Non-pigmented ciliary epithelial cell (primary cell): ENCODE data around the gene CNPY4.

Source experiments
- DNase-seq: peaks from one replicate; pipeline ENCODE4 v3.0.0-alpha.2; 2010; ENCODE audit warnings: low read depth

Gene CNPY4

GRCh38 chr7:100148559-100149328, 29.3 kb downstream of the CNPY4 start, which contains the start of gene LAMTOR4:
LAMTOR4 (plus strand) TSS chr7:100148918; CDS start chr7:100148973, 55 bp downstream.
- DNase-seq, result peak; percentile 95

GRCh38 chr7:100152404-100152803, 33.0 kb downstream of the CNPY4 start:
- no peak for DNase-seq

- no peak for DNase-seq
These were observed 33.7 kb downstream of the CNPY4 start for GRCh38 chr7:100152937-100153666.

- no peak for DNase-seq
These were observed 34.5 kb downstream of the CNPY4 start for GRCh38 chr7:100153708-100154535.

GRCh38 chr7:100154651-100155491, 35.4 kb downstream of the CNPY4 start:
- no peak for DNase-seq

- no peak for DNase-seq
These were observed 36.3 kb downstream of the CNPY4 start for GRCh38 chr7:100155553-100156317.

- DNase-seq, result no peak
These were observed 37.1 kb downstream of the CNPY4 start for GRCh38 chr7:100156331-100157068.

- DNase-seq, result no peak
These were observed 37.6 kb downstream of the CNPY4 start for GRCh38 chr7:100157069-100157333.

GRCh38 chr7:100157334-100158228, 38.1 kb downstream of the CNPY4 start:
- no peak for DNase-seq

- no peak for DNase-seq
These were observed 39.0 kb downstream of the CNPY4 start, which contains the start of gene TRAPPC14 for GRCh38 chr7:100158229-100159098. TRAPPC14 (minus strand) TSS chr7:100158723; CDS start chr7:100158499, 224 bp downstream.

GRCh38 chr7:100159099-100159623, 39.7 kb downstream of the CNPY4 start:
- DNase-seq, result no peak

- DNase-seq, result no peak
These were observed 40.6 kb downstream of the CNPY4 start for GRCh38 chr7:100160067-100160466.

GRCh38 chr7:100163006-100163531, 43.6 kb downstream of the CNPY4 start:
- no peak for DNase-seq

GRCh38 chr7:100163871-100164270, 44.4 kb downstream of the CNPY4 start:
- no peak for DNase-seq

- DNase-seq, result no peak
These were observed 47.0 kb downstream of the CNPY4 start for GRCh38 chr7:100166317-100166940.

- no peak for DNase-seq
These were observed 47.8 kb downstream of the CNPY4 start for GRCh38 chr7:100166970-100167911.
